Lung (tissue), 12 donors: ENCODE results near the gene ACAD8. TPM values are rescaled to one million over a fixed set of nuclear protein-coding genes. Genes with fewer than 3 reads are reported as not detected.

Experiments used
- ATAC-seq: fragments of 200-7000 bp; cut with Tn5 transposase; one replicate; pipeline ENCODE4 v1.9.1; 2020; ENCODE audit warnings: moderate number of reproducible peaks; ENCODE audit not compliant: insufficient read depth, low FRiP score
- DNase-seq, 3 donors: peaks; one replicate each; pipeline ENCODE4 v3.0.0-alpha.2; 2013 to 2017
- H3K27ac ChIP-seq, 2 donors: one replicate each; pipeline ENCODE4 v1.5.1; 2013; ENCODE audit warnings: mild to moderate bottlenecking in 2 of 2, moderate library complexity in 2 of 2, control low read depth in 1 of 2, inconsistent platforms in 1 of 2, low read depth in 1 of 2, low read length in 1 of 2
- H3K27me3 ChIP-seq, 3 donors: one replicate each; pipeline ENCODE4 v1.5.1; 2013; ENCODE audit warnings: low read length in 2 of 3; ENCODE audit not compliant: control insufficient read depth in 3 of 3, insufficient read depth in 3 of 3
- H3K36me3 ChIP-seq, 4 donors: one replicate each; pipeline ENCODE4 v1.5.1; 2013; ENCODE audit warnings: low read length in 4 of 4, mild to moderate bottlenecking in 1 of 4, moderate library complexity in 1 of 4; ENCODE audit not compliant: control insufficient read depth in 4 of 4, insufficient read depth in 4 of 4
- H3K4me1 ChIP-seq, 5 donors: one replicate each; pipeline ENCODE4 v1.5.1; 2013; ENCODE audit warnings: low read length in 5 of 5, mild to moderate bottlenecking in 2 of 5, moderate library complexity in 1 of 5; ENCODE audit not compliant: control insufficient read depth in 5 of 5, insufficient read depth in 5 of 5
- H3K4me3 ChIP-seq: one replicate; pipeline ENCODE4 v1.5.1; 2013; ENCODE audit warnings: mild to moderate bottlenecking, control low read depth, moderate library complexity
- H3K9ac ChIP-seq, 2 donors: one replicate each; pipeline ENCODE4 v1.5.1; 2013; ENCODE audit warnings: low read length in 2 of 2, control low read depth in 1 of 2; ENCODE audit not compliant: insufficient read depth in 1 of 2
- H3K9me3 ChIP-seq, 4 donors: one replicate each; pipeline ENCODE4 v1.5.1; 2013; ENCODE audit warnings: low read length in 3 of 4, mild to moderate bottlenecking in 1 of 4, moderate library complexity in 1 of 4; ENCODE audit not compliant: control insufficient read depth in 4 of 4, insufficient read depth in 3 of 4
- WGBS, 2 donors: extraction: QIAGEN DNeasy Blood & Tissue Kit; methylation state at CpG; one replicate each; pipeline ENCODE4 v1.1.7; 2013; 5-methylcytosine and 5-hydroxymethylcytosine counted together
- polyA plus RNA-seq, 2 donors: library from polyadenylated mRNA; stranded (reverse); fragments of 200-250 nt; gene quantifications; one replicate each; pipeline ENCODE4 v1.2.1, GENCODE V29; 2013
- total RNA-seq, 2 donors: library from RNA; depleted of rRNA in 1 of 2; stranded (reverse); fragments of >200 nt in 1 of 2; gene quantifications; one replicate each; pipeline ENCODE4 v1.2.1, GENCODE V29; 2014 to 2021
- TF ChIP-seq, protein P1 (sequence below): IDR thresholded peaks from 2 replicates; pipeline ENCODE4 v1.5.1; 2012; ENCODE audit warnings: mild to moderate bottlenecking; ENCODE audit errors: control extremely low read depth, extremely low read depth
- donor health status: control.
- donor health status: control.
- donor health status: Bipolar disorder and iron deficiency.
- donor health status: healthy.
- donor health status: DM: yes; HTN: yes; CAD: no.

ACAD8 gene
- total and polyA plus RNA-seq, 4 donors: 24.7 to 36.3 (median 30.0) TPM

DNA sequence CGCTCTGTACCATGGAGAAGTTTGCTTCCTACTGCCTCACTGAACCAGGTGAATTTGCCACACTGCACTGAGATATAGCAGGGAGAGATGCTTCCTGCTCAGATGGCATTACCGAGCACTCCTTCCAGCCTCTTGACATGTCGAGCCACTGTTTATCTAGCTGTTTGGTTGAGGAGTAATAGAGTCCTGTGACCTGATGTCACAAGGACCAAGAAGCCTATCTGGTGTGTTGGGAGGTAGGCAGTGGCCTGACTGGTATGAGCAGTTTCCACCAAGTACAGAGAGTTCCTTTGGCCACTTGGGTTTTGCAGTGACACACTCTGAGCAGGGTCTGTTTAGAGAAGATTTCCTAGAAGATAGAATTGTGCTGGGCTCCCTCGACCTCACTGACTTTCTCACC, 5.2 kb downstream of the ACAD8 start:
- no peak for DNase-seq
- 69 to 91% methylated on average over 4 of the region's 4 CpGs for WGBS, 2 donors
- Histone ChIP-seq H3K4me3 (no peak overlapping the region), H3K9ac (no peak overlapping the region), H3K27ac (no peak overlapping the region), H3K4me1 (peaks cover 0 to 7% (median 0%) of the 10 kb centered on the region in 5 donors), H3K9me3 (no peaks in the 10 kb centered on the region), H3K36me3 (peaks cover 7 to 39% (median 25%) of the 10 kb centered on the region in 4 donors), H3K27me3 (no peaks in the 10 kb centered on the region)
- ATAC-seq: peak; percentile 48
- TF ChIP-seq, protein P1, sequence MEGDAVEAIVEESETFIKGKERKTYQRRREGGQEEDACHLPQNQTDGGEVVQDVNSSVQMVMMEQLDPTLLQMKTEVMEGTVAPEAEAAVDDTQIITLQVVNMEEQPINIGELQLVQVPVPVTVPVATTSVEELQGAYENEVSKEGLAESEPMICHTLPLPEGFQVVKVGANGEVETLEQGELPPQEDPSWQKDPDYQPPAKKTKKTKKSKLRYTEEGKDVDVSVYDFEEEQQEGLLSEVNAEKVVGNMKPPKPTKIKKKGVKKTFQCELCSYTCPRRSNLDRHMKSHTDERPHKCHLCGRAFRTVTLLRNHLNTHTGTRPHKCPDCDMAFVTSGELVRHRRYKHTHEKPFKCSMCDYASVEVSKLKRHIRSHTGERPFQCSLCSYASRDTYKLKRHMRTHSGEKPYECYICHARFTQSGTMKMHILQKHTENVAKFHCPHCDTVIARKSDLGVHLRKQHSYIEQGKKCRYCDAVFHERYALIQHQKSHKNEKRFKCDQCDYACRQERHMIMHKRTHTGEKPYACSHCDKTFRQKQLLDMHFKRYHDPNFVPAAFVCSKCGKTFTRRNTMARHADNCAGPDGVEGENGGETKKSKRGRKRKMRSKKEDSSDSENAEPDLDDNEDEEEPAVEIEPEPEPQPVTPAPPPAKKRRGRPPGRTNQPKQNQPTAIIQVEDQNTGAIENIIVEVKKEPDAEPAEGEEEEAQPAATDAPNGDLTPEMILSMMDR: no peak

DNA sequence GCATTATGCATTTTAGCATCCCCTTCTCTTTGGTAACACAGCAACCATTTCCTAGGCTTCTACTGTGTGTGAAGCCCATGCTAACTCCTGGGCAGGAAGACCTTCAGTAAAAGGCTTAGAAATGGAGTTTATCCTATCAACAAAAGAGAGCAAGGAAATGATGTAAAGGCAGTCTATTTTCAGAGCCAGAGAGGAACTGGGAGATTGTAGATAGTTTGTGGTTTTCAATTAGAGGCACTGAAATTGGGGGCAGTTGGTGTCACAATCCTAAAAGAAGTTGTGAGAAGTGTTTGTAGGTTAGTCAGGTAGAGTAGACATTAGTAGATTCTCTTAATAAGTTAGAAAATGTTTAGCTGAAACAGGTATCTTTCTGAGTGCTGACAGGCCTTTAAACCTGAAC, 7.1 kb downstream of the ACAD8 start:
- Histone ChIP-seq H3K9ac (no peak overlapping the region), H3K36me3 (peaks cover 7 to 43% (median 25%) of the 10 kb centered on the region in 4 donors), H3K27me3 (no peaks in the 10 kb centered on the region), H3K4me3 (no peak overlapping the region), H3K4me1 (no peaks in the 10 kb centered on the region), H3K27ac (no peak overlapping the region), H3K9me3 (no peaks in the 10 kb centered on the region)
- ATAC-seq (no peak), DNase-seq (no peak)
- TF ChIP-seq, protein P1: no peak

DNA sequence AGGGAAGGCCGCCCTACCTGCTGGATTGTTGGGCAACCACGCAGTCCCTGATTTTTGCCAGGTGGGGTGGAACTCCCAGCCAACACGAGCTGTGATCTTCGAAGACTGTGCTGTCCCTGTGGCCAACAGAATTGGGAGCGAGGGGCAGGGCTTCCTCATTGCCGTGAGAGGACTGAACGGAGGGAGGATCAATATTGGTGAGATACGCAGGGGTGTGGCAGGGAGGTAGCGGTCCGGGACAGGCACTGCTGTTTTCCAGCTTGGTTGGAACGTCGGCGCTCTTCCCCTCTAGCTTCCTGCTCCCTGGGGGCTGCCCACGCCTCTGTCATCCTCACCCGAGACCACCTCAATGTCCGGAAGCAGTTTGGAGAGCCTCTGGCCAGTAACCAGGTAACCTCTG, 7.6 kb downstream of the ACAD8 start:
- ATAC-seq (no peak), DNase-seq (no peak)
- no peaks in the 10 kb centered on the region for H3K4me1 ChIP-seq
- no peaks in the 10 kb centered on the region for H3K27me3 ChIP-seq
- no peak overlapping the region for H3K27ac ChIP-seq
- no peak overlapping the region for H3K9ac ChIP-seq
- H3K9me3 ChIP-seq: no peaks in the 10 kb centered on the region
- WGBS, 2 donors: 90 to 93% methylated on average over 16 of the region's 16 CpGs
- H3K36me3 ChIP-seq: peaks cover 7 to 43% (median 25%) of the 10 kb centered on the region in 4 donors
- H3K4me3 ChIP-seq: no peak overlapping the region
- TF ChIP-seq, protein P1: no peak
